GM23248 (cell line): ENCODE data around the gene THOC5. TPM values are rescaled to one million over a fixed set of nuclear protein-coding genes. Genes with fewer than 3 reads are reported as not detected.
"Not testable (repeated sequence)": the region's sequence is repeated elsewhere in the genome, so short reads cannot be mapped to it uniquely, and the experiment has no call there.

ENCODE experiments used
- DNase-seq: peaks from one replicate; pipeline ENCODE4 v3.0.0-alpha.2; 2015
- H2AFZ ChIP-seq: fragments of 200-600 bp; sonication (generic); 2 replicates; pipeline ENCODE4 v1.6.1; 2016; ENCODE audit warnings: antibody characterized with exemption
- H3F3A ChIP-seq: fragments of 200-600 bp; sonication (generic); 2 replicates; pipeline ENCODE4 v1.6.1; 2016; ENCODE audit warnings: mild to moderate bottlenecking, antibody characterized with exemption, mixed run types; ENCODE audit not compliant: insufficient read depth
- H3K27ac ChIP-seq: fragments of 200-600 bp; sonication (generic); 2 replicates; pipeline ENCODE4 v1.5.1; 2016; ENCODE audit warnings: mild to moderate bottlenecking
- H3K27me3 ChIP-seq: fragments of 200-600 bp; sonication (generic); replicated peaks from 2 replicates; pipeline ENCODE4 v1.6.1; 2016; ENCODE audit warnings: mild to moderate bottlenecking; ENCODE audit not compliant: insufficient read depth
- H3K36me3 ChIP-seq: fragments of 200-600 bp; sonication (generic); 2 replicates; pipeline ENCODE4 v1.6.1; 2016; ENCODE audit warnings: low read depth, mild to moderate bottlenecking
- H3K4me1 ChIP-seq: fragments of 200-600 bp; sonication (generic); 2 replicates; pipeline ENCODE4 v1.6.1; 2016; ENCODE audit warnings: mild to moderate bottlenecking; ENCODE audit not compliant: insufficient read depth
- H3K4me2 ChIP-seq: fragments of 200-600 bp; sonication (generic); one replicate; pipeline ENCODE4 v1.6.1; 2016; ENCODE audit warnings: mild to moderate bottlenecking; ENCODE audit not compliant: unreplicated experiment
- H3K4me3 ChIP-seq: fragments of 200-600 bp; sonication (generic); 2 replicates; pipeline ENCODE4 v1.5.1; 2016; ENCODE audit warnings: mild to moderate bottlenecking
- H3K79me2 ChIP-seq: fragments of 200-600 bp; sonication (generic); 2 replicates; pipeline ENCODE4 v1.6.1; 2016; ENCODE audit warnings: mild to moderate bottlenecking; ENCODE audit not compliant: insufficient read depth
- H3K9ac ChIP-seq: fragments of 200-600 bp; sonication (generic); 2 replicates; pipeline ENCODE4 v1.6.1; 2016; ENCODE audit warnings: mild to moderate bottlenecking
- H3K9me2 ChIP-seq: fragments of 200-600 bp; sonication (generic); 2 replicates; pipeline ENCODE4 v1.6.1; 2016; ENCODE audit warnings: mixed run types, mild to moderate bottlenecking, moderate library complexity; ENCODE audit not compliant: insufficient read depth
- H3K9me3 ChIP-seq: fragments of 200-600 bp; sonication (generic); one replicate; pipeline ENCODE4 v1.6.1; 2017; ENCODE audit warnings: low read depth
- H4K20me1 ChIP-seq: fragments of 200-600 bp; sonication (generic); 2 replicates; pipeline ENCODE4 v1.6.0; 2016; ENCODE audit not compliant: insufficient read depth
- EZH2 ChIP-seq: fragments of 200-600 bp; sonication (generic); IDR thresholded peaks from 2 replicates; pipeline ENCODE4 v1.6.1; 2018; ENCODE audit warnings: antibody characterized with exemption, mild to moderate bottlenecking; ENCODE audit not compliant: insufficient read depth, poor library complexity, severe bottlenecking
- EZH2phosphoT487 ChIP-seq: fragments of 200-600 bp; sonication (generic); IDR thresholded peaks from 2 replicates; pipeline ENCODE4 v1.6.1; 2018; ENCODE audit warnings: antibody characterized with exemption, moderate library complexity, mild to moderate bottlenecking, low read depth; ENCODE audit not compliant: insufficient read depth
- WGBS, 2 experiments: methylation state at CpG; one replicate each; pipeline ENCODE4 v1.1.6; 2015 to 2017; ENCODE audit warnings: low lambda C conversion rate in 2 of 2, low coverage in 1 of 2; ENCODE audit errors: missing lambda C conversion rate in 2 of 2; 5-methylcytosine and 5-hydroxymethylcytosine counted together
- in situ Hi-C: fragments of 300-500 bp; cut with MboI; formaldehyde crosslinking; loops from 2 replicates; pipeline ENCODE4 v1.15.0; 2020
- polyA plus RNA-seq: library from polyadenylated mRNA; unstranded; fragments of >200 nt; fragmentation: Nextera tagmentation; extraction: Ambion mirVana; gene quantifications from 2 replicates; pipeline ENCODE4 v1.2.1, GENCODE V29; 2016
- total RNA-seq: library from RNA; depleted of rRNA; stranded (reverse); fragments of >200 nt; shearing (Covaris generic); gene quantifications from 2 replicates; pipeline ENCODE4 v1.2.3, GENCODE V29; 2014

Gene THOC5
- total and polyA plus RNA-seq, 2 experiments from 2014 or later: 46.9 to 61.7 TPM

GRCh38 chr22:29491012-29491411 lies 62.5 kb downstream of the THOC5 start:
- WGBS, 2 experiments: 87 to 88% methylated on average over 6 of the region's 6 CpGs
- Histone ChIP-seq H3F3A (no peaks in the 10 kb centered on the region), H3K4me3 (no peak overlapping the region), H3K27ac (no peak overlapping the region), H3K4me1 (no peaks in the 10 kb centered on the region), H3K79me2 (no peaks in the 10 kb centered on the region), H3K9me3 (no peaks in the 10 kb centered on the region), H2AFZ (no peak overlapping the region), H3K36me3 (no peaks in the 10 kb centered on the region), H3K9me2 (no peaks in the 10 kb centered on the region), H3K27me3 (no peaks in the 10 kb centered on the region), H3K4me2 (no peak overlapping the region), H4K20me1 (no peaks in the 10 kb centered on the region), H3K9ac (no peak overlapping the region)
- no peak for TF ChIP-seq EZH2phosphoT487
- TF ChIP-seq EZH2: no peak
- DNase-seq: no peak
- in situ Hi-C loops: no loop called here

GRCh38 chr22:29489127-29489780 lies 64.3 kb downstream of the THOC5 start:
- H3K27ac ChIP-seq, H3K9me3 ChIP-seq, DNase-seq, H3K36me3 ChIP-seq, H3K4me2 ChIP-seq, H3K9ac ChIP-seq, H4K20me1 ChIP-seq, H2AFZ ChIP-seq, H3K4me1 ChIP-seq, H3K9me2 ChIP-seq, H3K4me3 ChIP-seq, H3K27me3 ChIP-seq, in situ Hi-C loops, H3K79me2 ChIP-seq, H3F3A ChIP-seq: not testable (repeated sequence)
- WGBS, 2 experiments: 84 to 91% methylated on average over 5 to 8 of the region's 8 CpGs

GRCh38 chr22:29487426-29487986 lies 66.1 kb downstream of the THOC5 start:
- no peaks in the 10 kb centered on the region for H3K9me3 ChIP-seq
- H3K36me3 ChIP-seq: no peaks in the 10 kb centered on the region
- no peak overlapping the region for H3K4me2 ChIP-seq

GRCh38 chr22:29485448-29485847 lies 68.1 kb downstream of the THOC5 start:
- no peaks in the 10 kb centered on the region for H3K9me2 ChIP-seq
- no peak overlapping the region for H3K9ac ChIP-seq
- TF ChIP-seq EZH2: no peak
- TF ChIP-seq EZH2phosphoT487: no peak
- no peak overlapping the region for H2AFZ ChIP-seq
- no peaks in the 10 kb centered on the region for H3F3A ChIP-seq
- H3K4me2 ChIP-seq: no peak overlapping the region
- no peak for DNase-seq
- no peak overlapping the region for H3K27ac ChIP-seq
- no peaks in the 10 kb centered on the region for H3K79me2 ChIP-seq
- H3K27me3 ChIP-seq: peaks cover 14% of the 10 kb centered on the region
- no peaks in the 10 kb centered on the region for H3K4me1 ChIP-seq
- 77 to 79% methylated on average over 8 of the region's 8 CpGs for WGBS, 2 experiments
- H4K20me1 ChIP-seq: no peaks in the 10 kb centered on the region
- no peaks in the 10 kb centered on the region for H3K9me3 ChIP-seq
- H3K36me3 ChIP-seq: no peaks in the 10 kb centered on the region
- in situ Hi-C loops: no loop called here
- no peak overlapping the region for H3K4me3 ChIP-seq

More at GRCh38 chr22:29487426-29487986, 66.1 kb downstream of the THOC5 start:
- Histone ChIP-seq H3K27ac (no peak overlapping the region), H3K27me3 (no peaks in the 10 kb centered on the region), H3K4me3 (no peak overlapping the region), H3K9me2 (no peaks in the 10 kb centered on the region), H4K20me1 (no peaks in the 10 kb centered on the region), H3F3A (no peaks in the 10 kb centered on the region), H2AFZ (no peak overlapping the region), H3K79me2 (no peaks in the 10 kb centered on the region), H3K4me1 (no peaks in the 10 kb centered on the region), H3K9ac (no peak overlapping the region)
- in situ Hi-C loops: no loop called here
- 64 to 68% methylated on average over 6 of the region's 6 CpGs for WGBS, 2 experiments
- TF ChIP-seq EZH2phosphoT487 (no peak), EZH2 (no peak)
- no peak for DNase-seq
